AML-193 (cell line): ENCODE results near the gene CDKN3.
A peak's percentile ranks its signal among the peaks of the same experiment; 100 is the strongest.
"Not testable (repeated sequence)": the region's sequence is repeated elsewhere in the genome, so short reads cannot be mapped to it uniquely, and the experiment has no call there.

ENCODE experiments used
- DNase-seq, 2 experiments: peaks; one replicate each; lab custom pipeline; 2025; lab: John Stamatoyannopoulos, UW

Gene CDKN3

DNA sequence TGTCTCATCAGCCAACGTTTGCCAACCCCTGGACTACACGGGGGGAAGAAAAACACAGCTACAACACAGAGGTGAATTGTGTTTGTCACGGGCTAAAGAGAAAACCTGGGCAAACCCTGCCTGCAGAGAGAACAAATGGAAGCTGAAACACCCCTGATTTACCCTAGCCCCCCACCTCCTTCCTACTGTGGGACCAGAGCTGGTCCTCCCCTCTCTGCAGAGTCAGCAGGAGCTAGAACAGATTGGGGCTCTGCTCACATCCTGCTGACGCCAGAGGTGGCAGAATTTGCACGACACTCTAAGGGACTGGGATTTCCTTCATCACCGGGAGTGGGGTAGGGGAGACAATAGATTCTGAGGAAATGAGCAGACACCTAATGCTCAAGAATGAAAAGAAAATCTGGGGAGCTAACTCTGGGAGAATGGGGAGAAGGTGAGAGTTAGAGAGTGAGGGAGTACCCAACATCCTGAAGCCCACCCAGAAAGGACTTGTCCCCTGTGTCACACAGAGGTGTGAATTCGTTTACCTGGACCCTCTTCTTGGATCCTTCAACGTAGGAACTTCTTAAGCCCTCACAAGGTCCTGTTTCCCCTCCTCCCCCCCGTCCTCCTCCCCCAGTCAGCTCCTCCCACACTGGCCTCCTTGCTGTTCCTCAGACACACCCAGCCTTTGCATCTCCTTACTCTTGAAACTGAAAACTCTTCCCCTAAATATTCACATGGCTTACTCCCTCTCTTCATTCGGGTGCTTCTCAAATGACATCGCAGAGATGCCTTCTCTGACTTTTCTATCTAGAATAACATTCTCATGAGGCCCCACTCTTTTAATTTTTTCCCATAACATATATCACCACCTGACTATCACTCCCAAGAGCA lies 26.2 kb upstream of the CDKN3 start:
- no peak for DNase-seq

DNA sequence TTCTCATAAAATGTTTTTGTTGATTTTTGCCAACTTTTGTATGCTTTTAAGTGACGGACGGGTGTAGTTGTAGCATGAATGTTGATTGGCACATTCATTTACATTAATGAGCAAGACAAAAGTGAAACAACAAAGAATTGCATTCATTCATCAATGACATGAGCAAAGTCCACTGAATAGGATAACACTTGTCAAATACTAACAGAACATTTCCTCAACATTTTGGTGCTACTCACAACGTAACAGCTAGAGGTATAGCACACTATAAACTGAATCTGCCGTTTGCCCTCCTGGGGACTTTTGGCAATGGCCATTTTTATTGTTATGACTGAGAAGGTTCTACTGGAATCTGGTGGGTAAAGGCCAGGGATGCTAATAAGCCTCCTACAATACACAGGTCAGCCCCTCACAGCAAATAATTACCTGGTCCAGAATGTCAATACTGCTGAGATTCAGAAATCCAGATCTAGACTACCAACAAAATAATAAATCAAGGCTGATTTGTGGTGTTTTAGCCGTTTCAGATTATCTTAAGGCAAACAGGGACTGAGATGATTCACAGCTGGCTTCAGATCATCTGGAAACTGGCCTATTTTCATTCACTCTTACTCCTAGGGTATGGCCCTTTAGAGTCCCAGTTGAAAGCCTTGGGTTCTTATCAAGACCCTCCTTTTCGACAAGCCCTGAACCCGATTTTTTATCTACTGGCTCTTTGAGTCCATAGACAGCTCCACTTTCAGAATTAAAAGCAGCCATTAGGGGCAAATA lies 22.5 kb upstream of the CDKN3 start:
- no peak for DNase-seq

DNA sequence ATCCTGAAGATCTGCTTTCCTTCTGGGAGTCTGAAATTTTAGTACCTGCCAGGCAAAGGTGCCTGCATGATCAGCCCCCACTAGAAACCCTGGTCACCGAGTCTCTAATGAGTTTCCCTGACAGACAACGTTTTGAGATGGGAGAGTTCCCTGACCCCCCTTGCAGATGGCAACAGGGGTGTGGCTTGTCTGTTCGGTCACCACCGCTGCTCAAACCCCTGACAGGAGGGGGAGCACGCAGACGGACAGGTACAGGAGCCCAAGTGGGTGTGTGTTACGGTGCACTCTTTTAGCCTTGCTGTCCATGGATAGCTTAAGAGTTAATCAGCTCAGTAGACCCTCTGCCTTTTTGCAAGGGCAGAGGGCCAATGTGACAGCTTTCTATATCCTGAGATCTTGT lies 19.3 kb upstream of the CDKN3 start:
- DNase-seq = no peak

DNA sequence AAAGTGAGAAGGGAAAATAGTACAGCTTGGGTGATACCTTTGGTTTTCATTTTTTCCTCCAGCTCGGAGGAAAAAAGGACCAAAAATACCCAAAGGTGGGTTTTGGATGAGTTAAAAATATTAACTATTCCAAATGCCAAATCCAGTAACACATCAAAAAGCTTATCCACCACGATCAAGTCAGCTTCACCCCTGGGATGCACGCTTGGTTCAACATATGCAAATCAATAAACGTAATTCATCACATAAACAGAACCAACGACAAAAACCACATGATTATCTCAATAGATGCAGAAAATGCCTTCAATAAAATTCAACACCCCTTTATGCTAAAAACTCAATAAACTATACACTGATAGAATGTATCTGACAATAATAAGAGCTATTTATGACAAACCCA lies 17.9 kb upstream of the CDKN3 start:
- DNase-seq = not testable (repeated sequence)

DNA sequence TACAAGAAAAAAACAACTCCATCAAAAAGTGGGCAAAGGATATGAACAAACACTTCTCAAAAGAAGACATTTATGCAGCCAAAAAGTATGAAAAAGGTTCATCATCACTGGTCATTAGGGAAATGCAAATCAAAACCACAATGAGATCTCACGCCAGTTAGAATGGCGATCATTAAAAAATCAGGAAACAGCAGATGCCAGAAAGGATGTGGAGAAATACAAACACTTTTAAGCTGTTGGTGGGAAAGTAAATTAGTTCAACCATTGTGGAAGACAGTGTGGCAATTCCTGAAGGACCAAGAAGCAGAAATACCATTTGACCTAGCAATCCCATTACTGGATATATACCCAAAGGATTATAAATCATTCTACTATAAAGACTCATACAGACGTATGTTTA lies 16.2 kb upstream of the CDKN3 start:
- not testable (repeated sequence) for DNase-seq

DNA sequence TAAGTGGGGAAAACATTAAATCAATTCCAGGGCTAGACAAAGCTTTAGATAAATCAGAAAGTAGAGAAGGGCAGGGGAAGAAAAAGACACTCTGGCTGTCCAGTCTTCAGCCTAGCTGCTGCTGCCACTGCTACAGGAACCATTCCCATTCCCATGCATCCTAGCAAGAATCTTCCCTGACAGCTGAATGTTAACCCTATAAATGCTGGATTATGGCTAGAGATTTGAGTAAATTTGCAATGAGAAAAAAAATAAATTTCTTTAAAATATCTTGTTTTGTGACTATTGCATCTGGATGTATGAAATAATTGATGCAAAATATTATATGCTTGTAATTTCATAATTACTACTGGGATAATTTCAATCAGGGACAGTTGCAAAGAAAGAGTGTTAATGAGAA lies 15.0 kb upstream of the CDKN3 start:
- DNase-seq = no peak

DNA sequence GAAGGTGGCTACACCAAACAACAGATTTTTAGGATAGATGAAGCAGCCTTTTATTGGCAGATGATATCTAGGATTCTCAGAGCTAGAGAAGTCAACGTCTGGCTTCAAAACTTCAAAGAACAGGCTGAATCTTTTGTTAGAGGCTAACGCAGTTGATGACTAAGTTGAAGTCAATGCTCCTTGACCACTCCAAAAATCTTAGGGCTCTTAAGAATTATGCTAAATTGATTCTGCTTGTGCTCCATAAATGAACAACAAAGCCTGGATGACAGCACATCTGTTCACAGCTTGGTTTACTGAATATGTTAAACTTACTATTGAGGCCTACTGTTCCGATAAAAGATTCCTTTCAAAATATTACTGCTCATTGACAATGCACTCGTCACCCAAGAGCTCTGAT lies 13.0 kb upstream of the CDKN3 start:
- DNase-seq = no peak

DNA sequence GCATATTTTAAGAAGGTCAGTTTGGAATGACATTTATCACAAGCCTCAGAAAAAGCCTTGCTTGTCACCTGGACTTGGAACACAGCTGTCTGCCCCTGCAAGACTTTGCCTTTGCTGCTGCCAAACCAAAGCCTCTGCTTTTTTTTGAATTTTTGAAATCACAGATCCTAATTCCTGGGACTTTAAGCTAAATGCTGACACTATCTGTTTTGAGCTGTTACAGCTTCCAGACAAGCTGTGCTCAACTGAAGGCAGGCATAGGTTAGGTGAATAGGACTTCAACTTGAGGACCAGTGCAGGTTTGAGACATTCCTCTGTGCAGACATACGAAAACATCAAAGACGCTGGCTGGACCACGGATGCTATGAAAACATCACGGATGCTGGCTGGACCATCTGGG lies 11.3 kb upstream of the CDKN3 start:
- no peak for DNase-seq

DNA sequence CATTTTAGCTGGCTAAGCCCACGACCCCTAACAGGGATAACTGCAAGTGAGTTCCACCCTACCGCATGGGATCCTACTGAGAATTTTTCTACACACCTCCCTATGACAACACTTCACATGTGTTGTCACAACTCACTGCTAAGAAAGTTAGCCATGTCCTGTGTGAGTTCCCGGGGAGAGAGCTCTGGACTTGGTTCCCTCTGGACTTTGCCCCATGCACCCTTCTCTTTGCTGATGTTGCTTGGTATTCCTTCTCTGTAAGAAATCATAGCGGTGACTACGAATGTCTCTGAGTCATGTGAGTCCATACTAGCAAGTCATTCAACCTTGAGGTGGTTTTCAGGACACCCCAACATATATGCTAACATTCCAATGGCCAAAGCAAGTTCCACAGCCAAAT lies 9.5 kb upstream of the CDKN3 start:
- DNase-seq = no peak

DNA sequence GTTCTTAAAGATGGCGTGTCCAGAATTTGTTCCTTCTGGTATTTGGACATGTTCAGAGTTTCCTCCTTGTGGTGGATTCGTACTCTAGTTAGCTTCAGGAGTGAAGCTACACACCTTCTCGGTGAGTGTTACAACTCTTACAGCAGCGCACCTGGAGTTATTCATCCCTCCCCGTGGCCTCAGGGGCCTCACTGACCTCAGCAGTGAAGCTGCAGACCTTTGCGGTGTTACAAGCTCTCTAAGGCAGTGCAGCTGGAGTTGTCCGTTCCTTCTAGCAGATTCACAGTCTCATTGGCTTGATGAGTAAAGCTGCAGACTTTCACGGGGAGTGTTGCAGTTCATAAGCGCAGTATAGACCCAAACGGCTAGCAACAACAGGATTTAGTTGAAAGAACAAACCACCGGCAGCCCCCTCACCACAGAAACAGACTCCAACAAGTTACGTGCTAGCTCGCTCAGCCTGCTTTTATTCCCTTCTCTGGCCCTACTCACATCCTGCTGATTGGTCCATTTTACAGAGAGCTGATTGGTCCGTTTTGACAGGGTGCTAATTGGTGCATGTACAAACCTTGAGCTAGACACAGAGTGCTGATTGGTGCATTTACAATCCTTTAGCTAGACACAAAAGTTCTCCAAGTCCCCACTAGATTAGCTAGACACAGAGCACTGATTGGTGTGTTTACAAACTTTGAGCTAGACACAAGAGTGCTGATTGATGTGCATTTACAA lies 4.5 kb upstream of the CDKN3 start:
- DNase-seq = no peak

DNA sequence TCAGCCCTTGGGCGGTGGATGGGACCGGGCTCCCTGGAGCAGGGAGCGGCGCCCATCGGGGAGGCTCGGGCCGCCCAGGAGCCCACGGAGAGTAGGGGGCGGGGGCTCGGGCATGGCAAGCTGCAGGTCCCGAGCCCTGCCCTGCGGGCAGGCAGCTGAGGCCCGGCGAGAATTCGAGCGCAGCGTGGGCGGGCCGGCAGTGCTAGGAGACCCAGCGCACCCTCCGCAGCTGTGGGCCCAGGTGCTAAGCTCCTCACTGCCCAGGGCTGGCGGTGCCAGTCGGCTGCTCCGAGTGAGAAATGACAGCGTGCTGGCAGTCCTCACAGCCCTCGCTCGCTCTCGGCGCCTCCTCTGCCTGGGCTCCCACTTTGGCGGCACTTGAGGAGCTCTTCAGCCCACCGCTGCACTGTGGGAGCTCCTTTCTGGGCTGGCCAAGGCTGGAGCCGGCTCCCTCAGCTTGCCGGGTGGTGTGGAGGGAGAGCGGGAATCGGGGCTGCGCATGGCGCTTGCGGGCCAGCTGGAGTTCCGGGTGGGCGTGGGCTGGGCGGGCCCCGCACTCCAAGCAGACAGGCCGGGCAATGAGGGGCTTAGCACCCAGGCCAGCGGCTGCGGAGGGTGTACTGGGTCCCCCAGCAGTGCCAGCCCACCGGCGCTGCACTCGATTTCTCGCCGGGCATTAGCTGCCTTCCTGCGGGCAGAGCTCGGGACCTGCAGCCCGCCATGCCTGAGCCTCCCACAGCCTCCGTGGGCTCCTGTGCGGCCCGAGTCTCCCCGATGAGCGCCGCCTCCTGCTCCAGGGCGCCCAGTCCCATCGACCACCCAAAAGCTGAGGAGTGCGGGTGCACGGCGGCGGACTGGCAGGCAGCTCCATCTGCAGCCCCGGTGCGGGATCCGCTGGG lies 3.6 kb upstream of the CDKN3 start:
- DNase-seq = not testable (repeated sequence)

DNA sequence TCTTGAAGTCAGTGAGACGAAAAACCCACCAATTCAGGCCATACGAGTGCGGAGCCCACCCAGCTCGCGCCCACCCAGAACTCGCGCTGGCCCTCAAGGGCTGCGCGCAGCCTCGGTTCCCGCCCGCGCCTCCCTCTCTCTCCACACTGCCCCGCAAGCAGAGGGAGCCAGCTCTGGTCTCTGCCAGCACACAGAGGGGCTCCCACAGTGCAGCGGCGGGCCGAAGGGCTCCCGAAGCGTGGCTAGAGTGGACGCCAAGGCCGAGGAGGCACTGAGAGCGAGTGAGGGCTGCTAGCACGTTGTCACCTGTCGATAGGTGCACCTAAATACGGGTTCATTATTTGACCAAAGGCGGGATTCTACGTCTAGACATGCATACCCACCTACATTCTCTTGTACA lies 2.2 kb upstream of the CDKN3 start:
- DNase-seq = no peak

DNA sequence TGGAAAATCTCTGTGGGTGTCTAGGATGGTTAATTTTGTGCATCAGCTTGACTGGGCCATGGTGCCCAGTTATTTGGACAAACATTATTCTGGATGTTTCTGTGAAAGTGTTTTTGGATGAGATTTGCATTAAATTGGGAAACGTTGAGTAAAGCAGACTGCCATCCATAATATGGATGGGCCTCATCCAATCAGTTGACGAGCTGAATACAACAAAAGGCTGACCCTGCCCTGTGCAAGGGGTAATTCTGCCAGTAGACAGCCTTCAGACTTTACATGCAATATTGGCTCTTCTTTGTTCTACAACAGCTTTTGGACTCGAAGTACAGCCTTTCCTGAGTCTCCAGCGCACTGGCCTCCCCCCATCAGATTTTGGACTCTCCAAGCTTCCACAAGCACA lies 1.5 kb upstream of the CDKN3 start:
- no peak for DNase-seq

DNA sequence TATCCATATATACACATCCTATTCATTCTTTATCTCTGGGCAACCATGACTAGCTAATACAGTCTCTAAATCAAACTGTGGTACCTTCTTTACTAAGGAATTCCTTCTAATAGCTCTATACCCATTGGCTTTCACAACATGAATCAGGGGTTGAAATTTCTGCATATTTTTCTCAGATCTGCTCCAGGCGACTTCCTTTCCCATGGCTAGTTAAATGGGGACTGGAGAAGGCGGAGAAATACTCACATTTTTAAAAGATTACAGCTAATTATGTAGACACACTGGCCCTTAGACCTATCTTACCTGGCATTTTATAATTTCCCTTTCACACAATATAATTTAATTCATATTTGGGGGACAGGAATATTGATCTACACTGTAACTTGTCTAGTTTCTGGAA lies 1.1 kb upstream of the CDKN3 start:
- no peak for DNase-seq

DNA sequence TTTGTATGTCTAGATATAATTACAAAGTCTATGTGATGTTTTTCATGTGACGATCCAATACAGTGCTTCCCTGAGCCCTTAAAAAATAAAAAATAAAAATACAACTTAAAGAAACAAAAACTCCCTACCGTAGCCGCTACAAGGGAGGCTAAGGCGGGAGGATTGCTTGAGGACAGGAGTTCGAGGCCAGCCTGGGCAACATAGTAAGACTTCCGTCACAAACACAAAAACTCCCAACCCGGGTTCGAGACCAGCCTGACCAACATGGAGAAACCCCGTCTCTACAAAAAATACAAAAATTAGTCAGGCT lies 669 bp upstream of the CDKN3 start:
- no peak for DNase-seq

DNA sequence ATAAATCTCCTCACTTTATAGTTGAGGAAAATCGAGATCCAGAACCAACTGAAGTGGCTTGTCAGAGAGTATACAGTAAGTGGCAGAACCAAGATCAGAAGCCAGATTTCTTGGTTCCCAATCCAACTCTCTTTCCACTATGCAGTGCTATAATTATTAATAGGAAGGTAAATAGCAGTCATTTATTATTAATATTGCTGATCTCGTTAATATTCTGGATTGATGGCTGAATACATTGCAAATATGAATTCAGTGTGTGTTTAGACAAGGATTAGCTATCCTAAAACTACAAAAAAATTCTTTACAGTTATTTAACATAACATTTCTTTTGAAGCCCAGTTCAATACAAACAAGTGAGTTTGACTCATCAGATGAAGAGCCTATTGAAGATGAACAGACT lies 2.8 kb downstream of the CDKN3 start:
- DNase-seq = no peak

DNA sequence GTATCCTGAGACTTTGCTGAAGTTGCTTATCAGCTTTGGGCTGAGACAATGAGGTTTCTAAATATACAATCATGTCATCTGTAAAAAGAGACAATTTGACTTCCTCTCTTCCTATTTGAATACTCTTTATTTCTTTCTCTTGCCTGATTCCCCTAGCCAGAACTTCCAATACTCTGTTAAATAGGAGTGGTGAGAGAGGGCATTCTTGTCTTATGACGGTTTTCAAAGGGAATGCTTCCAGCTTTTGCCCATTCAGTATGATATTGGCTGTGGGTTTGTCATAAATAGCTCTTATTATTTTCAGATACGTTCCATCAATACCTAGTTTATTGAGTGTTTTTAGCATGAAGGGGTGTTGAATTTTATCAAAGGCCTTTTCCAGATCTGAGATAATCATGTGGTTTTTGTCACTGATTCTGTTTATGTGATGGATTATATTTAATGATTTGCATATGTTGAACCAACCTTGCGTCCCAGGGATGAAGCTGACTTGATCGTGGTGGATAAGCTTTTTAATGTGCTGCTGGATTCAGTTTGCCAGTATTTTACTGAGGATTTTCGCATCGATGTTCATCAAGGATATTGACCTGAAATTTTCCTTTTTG lies 6.7 kb downstream of the CDKN3 start:
- DNase-seq = not testable (repeated sequence)

DNA sequence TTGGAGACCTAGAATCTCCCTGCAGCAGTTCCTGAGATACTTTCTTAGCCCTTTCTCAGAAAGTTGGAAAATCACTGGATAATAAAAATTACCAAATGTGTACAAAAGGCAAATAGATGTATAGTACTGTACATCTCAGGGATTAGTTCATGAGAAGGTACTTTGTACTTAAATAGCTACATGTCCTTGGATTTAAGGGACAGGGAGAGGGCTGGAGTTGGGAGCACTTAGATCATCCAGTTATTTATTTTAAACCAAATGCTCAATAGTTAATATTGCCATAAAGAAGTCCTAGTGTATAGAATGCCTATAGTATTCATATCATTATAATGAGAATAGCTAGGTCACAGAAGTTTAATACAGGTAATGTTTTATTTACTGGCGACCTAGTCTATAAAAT lies 13.4 kb downstream of the CDKN3 start:
- DNase-seq = no peak

DNA sequence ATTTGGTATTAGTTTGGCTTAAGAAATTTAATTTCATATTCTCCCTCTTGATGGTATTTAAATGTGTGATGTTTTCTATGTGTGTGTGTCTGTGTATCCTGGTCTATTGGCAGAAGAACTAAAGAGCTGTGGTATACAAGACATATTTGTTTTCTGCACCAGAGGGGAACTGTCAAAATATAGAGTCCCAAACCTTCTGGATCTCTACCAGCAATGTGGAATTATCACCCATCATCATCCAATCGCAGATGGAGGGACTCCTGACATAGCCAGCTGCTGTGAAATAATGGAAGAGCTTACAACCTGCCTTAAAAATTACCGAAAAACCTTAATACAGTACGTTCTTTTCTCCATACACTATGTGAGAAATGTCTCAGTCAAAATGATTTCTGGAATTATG lies 14.6 kb downstream of the CDKN3 start:
- no peak for DNase-seq

DNA sequence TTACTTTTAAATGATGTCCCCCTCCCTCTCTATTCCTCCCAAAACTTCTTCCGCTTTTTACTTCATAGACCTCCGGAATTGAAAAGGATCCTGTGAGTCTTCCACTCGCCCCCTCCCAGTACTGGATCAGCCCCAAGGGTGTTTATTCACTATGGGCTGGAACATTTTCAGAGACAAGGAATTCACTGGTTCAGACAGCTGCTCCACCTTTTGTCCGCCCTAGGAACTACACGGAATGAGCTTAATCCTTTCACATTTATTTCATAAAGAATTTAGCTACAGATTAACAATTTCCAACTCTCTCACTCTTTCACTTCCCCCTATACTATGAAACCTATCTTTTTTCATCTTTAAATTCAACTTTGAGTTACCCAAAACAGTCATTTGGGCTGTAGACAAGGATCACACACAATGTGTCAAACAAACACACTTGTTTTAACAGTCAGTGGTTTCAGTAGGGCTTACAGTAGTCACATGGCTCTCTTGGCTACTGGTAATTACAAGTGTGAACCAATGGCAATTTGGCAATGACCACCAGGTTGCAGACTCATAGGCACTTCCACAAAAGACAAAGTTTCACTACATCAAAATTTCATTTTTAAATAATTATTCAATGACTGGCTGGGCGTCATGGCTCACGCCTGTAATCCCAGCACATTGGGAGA lies 23.8 kb downstream of the CDKN3 start:
- DNase-seq = peak in 1 of 2 experiments; percentile 20

DNA sequence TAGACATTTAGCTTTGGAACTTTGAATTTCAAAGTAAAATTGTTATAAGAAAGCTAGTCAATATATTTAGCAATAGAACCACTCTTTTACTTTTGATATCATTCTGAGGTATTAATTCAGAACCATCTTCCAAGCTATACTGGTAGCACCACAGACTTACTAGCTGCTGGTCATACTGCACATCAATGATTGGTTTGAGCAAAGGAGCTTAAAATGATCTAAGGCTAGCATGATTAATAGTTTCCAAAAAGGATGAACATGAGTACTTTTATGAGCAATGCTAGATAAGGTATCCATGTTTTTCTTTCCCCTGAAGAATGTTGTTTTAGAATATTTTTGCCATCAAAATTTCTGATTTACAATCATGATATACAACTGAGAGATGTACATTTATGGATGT lies 27.2 kb downstream of the CDKN3 start:
- DNase-seq = no peak
